HG03378 (cell line): ENCODE data around the gene GTF2I.
A peak's percentile ranks its signal among the peaks of the same experiment; 100 is the strongest.
"Not testable (repeated sequence)": the region's sequence is repeated elsewhere in the genome, so short reads cannot be mapped to it uniquely, and the experiment has no call there.

Source experiments
- ATAC-seq: cut with Tn5 transposase; IDR thresholded peaks from one replicate; pipeline ENCODE4 v1.9.1; 2021; ENCODE audit warnings: mild to moderate bottlenecking, moderate library complexity; ENCODE audit not compliant: unreplicated experiment

The GTF2I gene

GRCh38 chr7:74656441-74656836 is 1.1 kb upstream of the GTF2I start:
- no peak for ATAC-seq

- ATAC-seq = peak; percentile 45
Measured at GRCh38 chr7:74656837-74657691, 454 bp upstream of the GTF2I start.

- ATAC-seq = no peak
Measured at GRCh38 chr7:74658178-74659004, 873 bp downstream of the GTF2I start.

- ATAC-seq = not testable (repeated sequence)
Measured at GRCh38 chr7:74660202-74660601, 2.7 kb downstream of the GTF2I start.

GRCh38 chr7:74661836-74662794 is 4.6 kb downstream of the GTF2I start:
- not testable (repeated sequence) for ATAC-seq

- no peak for ATAC-seq
Measured at GRCh38 chr7:74665296-74665938, 7.9 kb downstream of the GTF2I start.

- ATAC-seq = not testable (repeated sequence)
Measured at GRCh38 chr7:74667013-74667412, 9.5 kb downstream of the GTF2I start.

GRCh38 chr7:74667520-74667919 is 10.0 kb downstream of the GTF2I start:
- not testable (repeated sequence) for ATAC-seq

GRCh38 chr7:74671602-74672001 is 14.1 kb downstream of the GTF2I start:
- no peak for ATAC-seq

- ATAC-seq = no peak
Measured at GRCh38 chr7:74672343-74672915, 14.9 kb downstream of the GTF2I start.

GRCh38 chr7:74674166-74674565 is 16.6 kb downstream of the GTF2I start:
- ATAC-seq = no peak

- ATAC-seq = no peak
Measured at GRCh38 chr7:74682829-74683228, 25.3 kb downstream of the GTF2I start.

- no peak for ATAC-seq
Measured at GRCh38 chr7:74683799-74684198, 26.3 kb downstream of the GTF2I start.

- ATAC-seq = no peak
Measured at GRCh38 chr7:74684473-74684872, 27.0 kb downstream of the GTF2I start.

- ATAC-seq = no peak
Measured at GRCh38 chr7:74684921-74685320, 27.4 kb downstream of the GTF2I start.

GRCh38 chr7:74690474-74690873 is 33.0 kb downstream of the GTF2I start:
- no peak for ATAC-seq

- ATAC-seq = not testable (repeated sequence)
Measured at GRCh38 chr7:74704419-74704818, 46.9 kb downstream of the GTF2I start.

- ATAC-seq = no peak
Measured at GRCh38 chr7:74707238-74707637, 49.7 kb downstream of the GTF2I start.

- no peak for ATAC-seq
Measured at GRCh38 chr7:74708569-74709275, 51.2 kb downstream of the GTF2I start.
